ENCODE results near the gene SH3GLB1. TPM values are rescaled to one million over a fixed set of nuclear protein-coding genes. Genes with fewer than 3 reads are reported as not detected.

The SH3GLB1 gene
- total and polyA plus RNA-seq, 9 of the 15 experiments (the other 6 are each of a cell fraction or from before 2014, with no cell fraction given) = 8.6 to 34.2 (median 24.2) TPM

DNA sequence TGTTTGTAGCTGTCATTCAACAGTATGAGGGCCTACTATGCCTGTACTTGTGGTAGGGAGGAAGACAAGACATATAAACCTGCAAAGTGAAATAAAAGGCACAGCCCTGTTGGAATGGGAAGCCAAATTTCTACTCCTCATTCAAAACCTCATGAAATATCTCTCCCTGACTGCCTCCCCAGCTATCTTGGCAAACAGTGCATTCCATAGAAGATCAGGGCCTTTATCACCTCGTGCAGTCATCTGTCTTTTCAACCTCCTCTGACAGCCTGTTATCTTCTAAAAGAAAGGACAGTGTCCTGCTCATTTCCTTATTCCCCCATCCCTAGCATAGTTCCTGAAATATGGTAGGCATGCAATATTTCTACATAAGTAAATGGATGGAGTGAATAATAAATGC lies 71.0 kb downstream of the SH3GLB1 start (continued):
- TF ChIP-seq, protein P1, sequence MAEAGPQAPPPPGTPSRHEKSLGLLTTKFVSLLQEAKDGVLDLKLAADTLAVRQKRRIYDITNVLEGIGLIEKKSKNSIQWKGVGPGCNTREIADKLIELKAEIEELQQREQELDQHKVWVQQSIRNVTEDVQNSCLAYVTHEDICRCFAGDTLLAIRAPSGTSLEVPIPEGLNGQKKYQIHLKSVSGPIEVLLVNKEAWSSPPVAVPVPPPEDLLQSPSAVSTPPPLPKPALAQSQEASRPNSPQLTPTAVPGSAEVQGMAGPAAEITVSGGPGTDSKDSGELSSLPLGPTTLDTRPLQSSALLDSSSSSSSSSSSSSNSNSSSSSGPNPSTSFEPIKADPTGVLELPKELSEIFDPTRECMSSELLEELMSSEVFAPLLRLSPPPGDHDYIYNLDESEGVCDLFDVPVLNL (CRISPR knock-in tag; IDR thresholded peaks at IDR 0.05; ENCODE audit: low read depth) = no peak
- TF ChIP-seq NCOA2 (IDR thresholded peaks at IDR 0.05; ENCODE audit: partially characterized antibody in 2 of 2) (peak in 1 of 2 experiments; percentile 33), SMAD2 (IDR thresholded peaks at IDR 0.05; ENCODE audit: low read depth, low read length) (no peak), SMARCE1 (IDR thresholded peaks at IDR 0.05) (peak; percentile 83; the same call in 1 of the 2 replicates), FOXK1 (CRISPR knock-in tag; IDR thresholded peaks at IDR 0.05; ENCODE audit: borderline replicate concordance) (no peak), FOXM1 (IDR thresholded peaks at IDR 0.05; ENCODE audit: low read depth) (peak; percentile 78; the same call in 1 of the 2 replicates), FOXM1 (CRISPR knock-in tag; IDR thresholded peaks at IDR 0.05; ENCODE audit: low read depth) (no peak), CREB1 (IDR thresholded peaks at IDR 0.05) (0 out of 2 replicates have a peak, but pooled peaks have one; percentile 35), CREB1 (CRISPR knock-in tag; IDR thresholded peaks at IDR 0.05) (no peak), ZNF324 (CRISPR knock-in tag; IDR thresholded peaks at IDR 0.05) (no peak), ELF4 (CRISPR knock-in tag; IDR thresholded peaks at IDR 0.05) (peak; percentile 87; the same call in 1 of the 2 replicates), DPF2 (IDR thresholded peaks at IDR 0.05) (peak; percentile 81), KDM1A (IDR thresholded peaks at IDR 0.05) (peak; percentile 87 to 89), MEIS2 (IDR thresholded peaks at IDR 0.05; ENCODE audit: partially characterized antibody) (peak; percentile 98), TCF3 (CRISPR knock-in tag; IDR thresholded peaks at IDR 0.05) (peak; percentile 89), NONO (IDR thresholded peaks at IDR 0.05; ENCODE audit: low read depth in 2 of 2, low read length in 1 of 2) (no peak), CBFA2T3 (IDR thresholded peaks at IDR 0.05) (peak; percentile 95)
- TF ChIP-seq, protein P2, sequence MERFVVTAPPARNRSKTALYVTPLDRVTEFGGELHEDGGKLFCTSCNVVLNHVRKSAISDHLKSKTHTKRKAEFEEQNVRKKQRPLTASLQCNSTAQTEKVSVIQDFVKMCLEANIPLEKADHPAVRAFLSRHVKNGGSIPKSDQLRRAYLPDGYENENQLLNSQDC (CRISPR knock-in tag; IDR thresholded peaks at IDR 0.05) = no peak
- TF ChIP-seq, protein P3, sequence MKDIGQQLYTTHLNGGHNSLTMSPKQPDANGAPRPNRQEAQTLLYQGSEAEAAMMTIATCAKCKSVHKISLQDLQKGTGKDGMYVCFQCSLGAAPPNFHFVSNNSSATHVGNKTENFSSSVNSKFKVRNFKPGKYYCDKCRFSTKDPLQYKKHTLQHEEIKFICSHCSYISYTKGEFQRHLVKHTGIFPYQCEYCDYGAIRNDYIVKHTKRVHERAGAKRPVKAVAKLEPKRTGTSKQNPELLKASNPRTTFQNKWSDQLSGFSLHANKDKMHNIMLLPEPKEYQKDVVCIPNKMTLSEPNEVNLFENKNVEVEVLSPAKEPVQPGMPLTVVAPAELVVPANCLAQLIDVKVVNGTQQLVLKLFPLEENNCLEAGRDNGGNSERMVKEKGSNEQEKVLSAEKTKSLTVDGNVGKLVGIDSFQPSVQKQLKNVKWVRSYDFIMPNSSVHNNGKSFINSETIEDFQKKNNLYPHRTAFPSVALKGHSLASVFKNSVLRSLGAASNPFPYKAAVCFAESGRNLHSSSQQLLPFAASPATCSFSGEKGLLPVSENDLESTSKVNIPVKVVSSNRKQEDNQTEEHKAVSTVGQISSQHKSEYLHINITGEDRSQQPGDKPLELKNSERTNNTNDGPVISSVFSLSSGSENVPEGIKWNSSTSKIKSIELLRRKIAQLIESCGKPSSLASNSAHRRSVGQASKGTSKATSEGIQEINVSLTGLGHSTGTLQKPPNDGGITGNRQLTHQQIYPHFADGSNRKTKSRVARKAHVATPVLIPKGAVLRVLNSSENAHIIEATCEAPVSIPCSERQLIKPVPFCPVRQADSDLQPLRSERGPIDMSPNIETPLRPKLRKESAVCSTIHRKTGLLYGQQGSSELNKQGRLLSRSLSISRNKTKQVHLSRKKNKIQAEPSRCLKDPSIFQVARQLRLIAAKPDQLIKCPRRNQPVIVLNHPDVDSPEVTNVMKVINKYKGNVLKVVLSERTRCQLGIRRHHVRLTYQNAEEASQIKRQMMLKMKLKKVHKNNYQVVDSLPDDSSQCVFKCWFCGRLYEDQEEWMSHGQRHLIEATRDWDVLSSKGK (CRISPR knock-in tag; IDR thresholded peaks at IDR 0.05) = no peak
- TF ChIP-seq, protein P4, sequence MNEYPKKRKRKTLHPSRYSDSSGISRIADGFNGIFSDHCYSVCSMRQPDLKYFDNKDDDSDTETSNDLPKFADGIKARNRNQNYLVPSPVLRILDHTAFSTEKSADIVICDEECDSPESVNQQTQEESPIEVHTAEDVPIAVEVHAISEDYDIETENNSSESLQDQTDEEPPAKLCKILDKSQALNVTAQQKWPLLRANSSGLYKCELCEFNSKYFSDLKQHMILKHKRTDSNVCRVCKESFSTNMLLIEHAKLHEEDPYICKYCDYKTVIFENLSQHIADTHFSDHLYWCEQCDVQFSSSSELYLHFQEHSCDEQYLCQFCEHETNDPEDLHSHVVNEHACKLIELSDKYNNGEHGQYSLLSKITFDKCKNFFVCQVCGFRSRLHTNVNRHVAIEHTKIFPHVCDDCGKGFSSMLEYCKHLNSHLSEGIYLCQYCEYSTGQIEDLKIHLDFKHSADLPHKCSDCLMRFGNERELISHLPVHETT (CRISPR knock-in tag; conservative IDR thresholded peaks at IDR 0.05 in 1 of 2, IDR thresholded peaks at IDR 0.05 in 1 of 2) = 0 out of 4 replicates have a peak, but pooled peaks of 1 of the 2 experiments have one; percentile 26
- TF ChIP-seq, protein P5, sequence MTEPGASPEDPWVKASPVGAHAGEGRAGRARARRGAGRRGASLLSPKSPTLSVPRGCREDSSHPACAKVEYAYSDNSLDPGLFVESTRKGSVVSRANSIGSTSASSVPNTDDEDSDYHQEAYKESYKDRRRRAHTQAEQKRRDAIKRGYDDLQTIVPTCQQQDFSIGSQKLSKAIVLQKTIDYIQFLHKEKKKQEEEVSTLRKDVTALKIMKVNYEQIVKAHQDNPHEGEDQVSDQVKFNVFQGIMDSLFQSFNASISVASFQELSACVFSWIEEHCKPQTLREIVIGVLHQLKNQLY (CRISPR knock-in tag; conservative IDR thresholded peaks at IDR 0.05) = 0 out of 4 replicates have a peak, but pooled peaks of 1 of the 2 experiments have one; percentile 23
- TF ChIP-seq, protein P6, sequence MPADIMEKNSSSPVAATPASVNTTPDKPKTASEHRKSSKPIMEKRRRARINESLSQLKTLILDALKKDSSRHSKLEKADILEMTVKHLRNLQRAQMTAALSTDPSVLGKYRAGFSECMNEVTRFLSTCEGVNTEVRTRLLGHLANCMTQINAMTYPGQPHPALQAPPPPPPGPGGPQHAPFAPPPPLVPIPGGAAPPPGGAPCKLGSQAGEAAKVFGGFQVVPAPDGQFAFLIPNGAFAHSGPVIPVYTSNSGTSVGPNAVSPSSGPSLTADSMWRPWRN (IDR thresholded peaks at IDR 0.05; ENCODE audit: low read depth) = peak; percentile 73

Measured in K562 (cell line).